GM23338 (cell line): Measurements from ENCODE around the gene SDHB.

Experiments used
- EZH2 ChIP-seq: fragments of 200-600 bp; sonication (generic); IDR thresholded peaks from one replicate; pipeline ENCODE4 v1.8.0; 2017; ENCODE audit warnings: antibody characterized with exemption, mild to moderate bottlenecking, low read depth; ENCODE audit not compliant: unreplicated experiment
- EZH2phosphoT487 ChIP-seq: fragments of 200-600 bp; sonication (generic); IDR thresholded peaks from one replicate; pipeline ENCODE4 v1.8.1; 2018; ENCODE audit warnings: antibody characterized with exemption; ENCODE audit not compliant: unreplicated experiment
- NANOG ChIP-seq: IDR thresholded peaks from 2 replicates; pipeline ENCODE4 v1.6.1; 2016; ENCODE audit warnings: antibody characterized with exemption, borderline replicate concordance
- POLR2AphosphoS5 ChIP-seq: IDR thresholded peaks from 2 replicates; pipeline ENCODE4 v1.6.1; 2016; ENCODE audit warnings: antibody characterized with exemption, low read depth
- STAT1 ChIP-seq: IDR thresholded peaks from one replicate; pipeline ENCODE4 v1.6.1; 2016; ENCODE audit warnings: antibody characterized with exemption; ENCODE audit not compliant: unreplicated experiment
- ZNF114 ChIP-seq: fragments of 250-450 bp; sonication (Bioruptor Pico); IDR thresholded peaks from 2 replicates; pipeline ENCODE4 v1.5.0; 2020; ENCODE audit warnings: mild to moderate bottlenecking, moderate library complexity
- TF ChIP-seq, protein P1 (sequence below), 2 experiments: fragments of 200-600 bp in 1 of 2; sonication (generic) in 1 of 2; conservative IDR thresholded peaks; 2 replicates each; pipeline versions ENCODE4 v1.5.1 to v1.6.1; 2016 to 2017; ENCODE audit warnings: antibody characterized with exemption in 2 of 2, low read depth in 2 of 2, mild to moderate bottlenecking in 2 of 2, moderate library complexity in 1 of 2
- TF ChIP-seq, protein P2 (sequence below): IDR thresholded peaks from one replicate; pipeline ENCODE4 v1.6.1; 2018; ENCODE audit warnings: antibody characterized with exemption; ENCODE audit not compliant: unreplicated experiment
- TF ChIP-seq, protein P3 (sequence below): IDR thresholded peaks from 2 replicates; pipeline ENCODE4 v1.6.1; 2016; ENCODE audit warnings: antibody characterized with exemption
- TF ChIP-seq, protein P4 (sequence below): fragments of 250-450 bp; sonication (Bioruptor Pico); IDR thresholded peaks from 2 replicates; pipeline ENCODE4 v1.5.0; 2020; ENCODE audit warnings: mild to moderate bottlenecking, moderate library complexity

DNA sequence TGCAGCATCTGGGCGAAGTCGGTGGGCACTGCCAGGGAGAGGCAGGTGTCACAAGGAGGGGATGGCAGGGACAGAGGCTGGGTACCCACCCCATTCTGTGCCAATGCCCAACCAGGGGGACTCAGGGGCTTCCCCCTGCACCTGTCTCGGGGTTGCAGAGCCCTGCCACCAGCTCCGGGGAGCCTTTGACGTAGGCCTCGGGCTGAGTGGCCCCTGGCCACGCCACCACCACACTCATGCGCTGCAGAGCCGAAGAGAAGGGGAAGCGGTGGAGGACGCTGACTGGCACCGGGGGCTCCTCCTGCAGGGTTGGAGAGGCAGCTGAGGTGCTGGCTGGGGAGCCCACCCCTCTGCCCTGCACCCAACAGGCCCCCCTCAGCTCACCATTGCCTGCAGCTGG is 61.7 kb downstream of the SDHB start:
- TF ChIP-seq, protein P1, sequence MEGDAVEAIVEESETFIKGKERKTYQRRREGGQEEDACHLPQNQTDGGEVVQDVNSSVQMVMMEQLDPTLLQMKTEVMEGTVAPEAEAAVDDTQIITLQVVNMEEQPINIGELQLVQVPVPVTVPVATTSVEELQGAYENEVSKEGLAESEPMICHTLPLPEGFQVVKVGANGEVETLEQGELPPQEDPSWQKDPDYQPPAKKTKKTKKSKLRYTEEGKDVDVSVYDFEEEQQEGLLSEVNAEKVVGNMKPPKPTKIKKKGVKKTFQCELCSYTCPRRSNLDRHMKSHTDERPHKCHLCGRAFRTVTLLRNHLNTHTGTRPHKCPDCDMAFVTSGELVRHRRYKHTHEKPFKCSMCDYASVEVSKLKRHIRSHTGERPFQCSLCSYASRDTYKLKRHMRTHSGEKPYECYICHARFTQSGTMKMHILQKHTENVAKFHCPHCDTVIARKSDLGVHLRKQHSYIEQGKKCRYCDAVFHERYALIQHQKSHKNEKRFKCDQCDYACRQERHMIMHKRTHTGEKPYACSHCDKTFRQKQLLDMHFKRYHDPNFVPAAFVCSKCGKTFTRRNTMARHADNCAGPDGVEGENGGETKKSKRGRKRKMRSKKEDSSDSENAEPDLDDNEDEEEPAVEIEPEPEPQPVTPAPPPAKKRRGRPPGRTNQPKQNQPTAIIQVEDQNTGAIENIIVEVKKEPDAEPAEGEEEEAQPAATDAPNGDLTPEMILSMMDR (conservative IDR thresholded peaks at IDR 0.05; ENCODE audit: low read depth in 2 of 2), result no peak
- TF ChIP-seq POLR2AphosphoS5 (no peak), EZH2phosphoT487 (no peak), EZH2 (no peak), STAT1 (no peak), ZNF114 (CRISPR knock-in tag) (no peak), NANOG (no peak)
- TF ChIP-seq, protein P2, sequence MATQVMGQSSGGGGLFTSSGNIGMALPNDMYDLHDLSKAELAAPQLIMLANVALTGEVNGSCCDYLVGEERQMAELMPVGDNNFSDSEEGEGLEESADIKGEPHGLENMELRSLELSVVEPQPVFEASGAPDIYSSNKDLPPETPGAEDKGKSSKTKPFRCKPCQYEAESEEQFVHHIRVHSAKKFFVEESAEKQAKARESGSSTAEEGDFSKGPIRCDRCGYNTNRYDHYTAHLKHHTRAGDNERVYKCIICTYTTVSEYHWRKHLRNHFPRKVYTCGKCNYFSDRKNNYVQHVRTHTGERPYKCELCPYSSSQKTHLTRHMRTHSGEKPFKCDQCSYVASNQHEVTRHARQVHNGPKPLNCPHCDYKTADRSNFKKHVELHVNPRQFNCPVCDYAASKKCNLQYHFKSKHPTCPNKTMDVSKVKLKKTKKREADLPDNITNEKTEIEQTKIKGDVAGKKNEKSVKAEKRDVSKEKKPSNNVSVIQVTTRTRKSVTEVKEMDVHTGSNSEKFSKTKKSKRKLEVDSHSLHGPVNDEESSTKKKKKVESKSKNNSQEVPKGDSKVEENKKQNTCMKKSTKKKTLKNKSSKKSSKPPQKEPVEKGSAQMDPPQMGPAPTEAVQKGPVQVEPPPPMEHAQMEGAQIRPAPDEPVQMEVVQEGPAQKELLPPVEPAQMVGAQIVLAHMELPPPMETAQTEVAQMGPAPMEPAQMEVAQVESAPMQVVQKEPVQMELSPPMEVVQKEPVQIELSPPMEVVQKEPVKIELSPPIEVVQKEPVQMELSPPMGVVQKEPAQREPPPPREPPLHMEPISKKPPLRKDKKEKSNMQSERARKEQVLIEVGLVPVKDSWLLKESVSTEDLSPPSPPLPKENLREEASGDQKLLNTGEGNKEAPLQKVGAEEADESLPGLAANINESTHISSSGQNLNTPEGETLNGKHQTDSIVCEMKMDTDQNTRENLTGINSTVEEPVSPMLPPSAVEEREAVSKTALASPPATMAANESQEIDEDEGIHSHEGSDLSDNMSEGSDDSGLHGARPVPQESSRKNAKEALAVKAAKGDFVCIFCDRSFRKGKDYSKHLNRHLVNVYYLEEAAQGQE, result no peak
- TF ChIP-seq, protein P3, sequence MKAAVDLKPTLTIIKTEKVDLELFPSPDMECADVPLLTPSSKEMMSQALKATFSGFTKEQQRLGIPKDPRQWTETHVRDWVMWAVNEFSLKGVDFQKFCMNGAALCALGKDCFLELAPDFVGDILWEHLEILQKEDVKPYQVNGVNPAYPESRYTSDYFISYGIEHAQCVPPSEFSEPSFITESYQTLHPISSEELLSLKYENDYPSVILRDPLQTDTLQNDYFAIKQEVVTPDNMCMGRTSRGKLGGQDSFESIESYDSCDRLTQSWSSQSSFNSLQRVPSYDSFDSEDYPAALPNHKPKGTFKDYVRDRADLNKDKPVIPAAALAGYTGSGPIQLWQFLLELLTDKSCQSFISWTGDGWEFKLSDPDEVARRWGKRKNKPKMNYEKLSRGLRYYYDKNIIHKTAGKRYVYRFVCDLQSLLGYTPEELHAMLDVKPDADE, result no peak
- TF ChIP-seq, protein P4, sequence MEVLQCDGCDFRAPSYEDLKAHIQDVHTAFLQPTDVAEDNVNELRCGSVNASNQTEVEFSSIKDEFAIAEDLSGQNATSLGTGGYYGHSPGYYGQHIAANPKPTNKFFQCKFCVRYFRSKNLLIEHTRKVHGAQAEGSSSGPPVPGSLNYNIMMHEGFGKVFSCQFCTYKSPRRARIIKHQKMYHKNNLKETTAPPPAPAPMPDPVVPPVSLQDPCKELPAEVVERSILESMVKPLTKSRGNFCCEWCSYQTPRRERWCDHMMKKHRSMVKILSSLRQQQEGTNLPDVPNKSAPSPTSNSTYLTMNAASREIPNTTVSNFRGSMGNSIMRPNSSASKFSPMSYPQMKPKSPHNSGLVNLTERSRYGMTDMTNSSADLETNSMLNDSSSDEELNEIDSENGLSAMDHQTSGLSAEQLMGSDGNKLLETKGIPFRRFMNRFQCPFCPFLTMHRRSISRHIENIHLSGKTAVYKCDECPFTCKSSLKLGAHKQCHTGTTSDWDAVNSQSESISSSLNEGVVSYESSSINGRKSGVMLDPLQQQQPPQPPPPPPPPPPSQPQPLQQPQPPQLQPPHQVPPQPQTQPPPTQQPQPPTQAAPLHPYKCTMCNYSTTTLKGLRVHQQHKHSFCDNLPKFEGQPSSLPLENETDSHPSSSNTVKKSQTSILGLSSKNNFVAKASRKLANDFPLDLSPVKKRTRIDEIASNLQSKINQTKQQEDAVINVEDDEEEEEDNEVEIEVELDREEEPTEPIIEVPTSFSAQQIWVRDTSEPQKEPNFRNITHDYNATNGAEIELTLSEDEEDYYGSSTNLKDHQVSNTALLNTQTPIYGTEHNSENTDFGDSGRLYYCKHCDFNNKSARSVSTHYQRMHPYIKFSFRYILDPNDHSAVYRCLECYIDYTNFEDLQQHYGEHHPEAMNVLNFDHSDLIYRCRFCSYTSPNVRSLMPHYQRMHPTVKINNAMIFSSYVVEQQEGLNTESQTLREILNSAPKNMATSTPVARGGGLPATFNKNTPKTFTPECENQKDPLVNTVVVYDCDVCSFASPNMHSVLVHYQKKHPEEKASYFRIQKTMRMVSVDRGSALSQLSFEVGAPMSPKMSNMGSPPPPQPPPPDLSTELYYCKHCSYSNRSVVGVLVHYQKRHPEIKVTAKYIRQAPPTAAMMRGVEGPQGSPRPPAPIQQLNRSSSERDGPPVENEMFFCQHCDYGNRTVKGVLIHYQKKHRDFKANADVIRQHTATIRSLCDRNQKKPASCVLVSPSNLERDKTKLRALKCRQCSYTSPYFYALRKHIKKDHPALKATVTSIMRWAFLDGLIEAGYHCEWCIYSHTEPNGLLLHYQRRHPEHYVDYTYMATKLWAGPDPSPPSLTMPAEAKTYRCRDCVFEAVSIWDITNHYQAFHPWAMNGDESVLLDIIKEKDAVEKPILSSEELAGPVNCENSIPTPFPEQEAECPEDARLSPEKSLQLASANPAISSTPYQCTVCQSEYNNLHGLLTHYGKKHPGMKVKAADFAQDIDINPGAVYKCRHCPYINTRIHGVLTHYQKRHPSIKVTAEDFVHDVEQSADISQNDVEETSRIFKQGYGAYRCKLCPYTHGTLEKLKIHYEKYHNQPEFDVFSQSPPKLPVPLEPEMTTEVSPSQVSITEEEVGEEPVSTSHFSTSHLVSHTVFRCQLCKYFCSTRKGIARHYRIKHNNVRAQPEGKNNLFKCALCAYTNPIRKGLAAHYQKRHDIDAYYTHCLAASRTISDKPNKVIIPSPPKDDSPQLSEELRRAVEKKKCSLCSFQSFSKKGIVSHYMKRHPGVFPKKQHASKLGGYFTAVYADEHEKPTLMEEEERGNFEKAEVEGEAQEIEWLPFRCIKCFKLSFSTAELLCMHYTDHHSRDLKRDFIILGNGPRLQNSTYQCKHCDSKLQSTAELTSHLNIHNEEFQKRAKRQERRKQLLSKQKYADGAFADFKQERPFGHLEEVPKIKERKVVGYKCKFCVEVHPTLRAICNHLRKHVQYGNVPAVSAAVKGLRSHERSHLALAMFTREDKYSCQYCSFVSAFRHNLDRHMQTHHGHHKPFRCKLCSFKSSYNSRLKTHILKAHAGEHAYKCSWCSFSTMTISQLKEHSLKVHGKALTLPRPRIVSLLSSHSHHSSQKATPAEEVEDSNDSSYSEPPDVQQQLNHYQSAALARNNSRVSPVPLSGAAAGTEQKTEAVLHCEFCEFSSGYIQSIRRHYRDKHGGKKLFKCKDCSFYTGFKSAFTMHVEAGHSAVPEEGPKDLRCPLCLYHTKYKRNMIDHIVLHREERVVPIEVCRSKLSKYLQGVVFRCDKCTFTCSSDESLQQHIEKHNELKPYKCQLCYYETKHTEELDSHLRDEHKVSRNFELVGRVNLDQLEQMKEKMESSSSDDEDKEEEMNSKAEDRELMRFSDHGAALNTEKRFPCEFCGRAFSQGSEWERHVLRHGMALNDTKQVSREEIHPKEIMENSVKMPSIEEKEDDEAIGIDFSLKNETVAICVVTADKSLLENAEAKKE (CRISPR knock-in tag), result no peak
